LHCN-M2 (cell line): Measurements from ENCODE around the gene ZSCAN31. TPM values are rescaled to one million over a fixed set of nuclear protein-coding genes. Genes with fewer than 3 reads are reported as not detected.
A peak's percentile ranks its signal among the peaks of the same experiment; 100 is the strongest.
"Not testable (repeated sequence)": the region's sequence is repeated elsewhere in the genome, so short reads cannot be mapped to it uniquely, and the experiment has no call there.

Experiments
- DNase-seq: peaks from one replicate; pipeline ENCODE4 v3.0.0-alpha.2; 2012; ENCODE audit warnings: low read depth
- total RNA-seq: library from RNA; depleted of rRNA; stranded (reverse); fragments of >200 nt; gene quantifications from 2 replicates; pipeline ENCODE4 v1.2.3, GENCODE V29; 2014; rRNA removed

The ZSCAN31 gene
- total RNA-seq, 1 experiment from 2014 or later = 8.9 TPM

GRCh38 chr6:28323813-28324424, 12.0 kb downstream of the ZSCAN31 start:
- no peak for DNase-seq

DNA sequence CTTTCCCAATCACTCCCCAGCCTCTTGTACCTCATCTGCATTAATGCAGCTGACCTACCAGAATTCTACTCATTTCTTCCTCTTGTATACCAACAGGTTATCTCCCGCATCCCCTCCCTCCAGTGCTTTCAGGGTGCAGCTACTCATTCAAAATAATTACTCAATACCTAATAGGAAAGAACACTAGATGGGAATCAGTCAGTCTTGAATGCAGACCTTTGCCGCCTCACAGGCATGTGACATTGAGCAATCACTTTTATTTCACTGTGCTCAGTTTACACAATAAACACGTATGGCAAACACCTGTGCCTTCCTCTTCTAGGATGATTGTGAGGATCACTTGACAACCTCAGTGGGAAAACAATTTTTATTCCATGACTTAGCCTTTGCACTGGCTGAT, 13.3 kb downstream of the ZSCAN31 start:
- DNase-seq = no peak

DNA sequence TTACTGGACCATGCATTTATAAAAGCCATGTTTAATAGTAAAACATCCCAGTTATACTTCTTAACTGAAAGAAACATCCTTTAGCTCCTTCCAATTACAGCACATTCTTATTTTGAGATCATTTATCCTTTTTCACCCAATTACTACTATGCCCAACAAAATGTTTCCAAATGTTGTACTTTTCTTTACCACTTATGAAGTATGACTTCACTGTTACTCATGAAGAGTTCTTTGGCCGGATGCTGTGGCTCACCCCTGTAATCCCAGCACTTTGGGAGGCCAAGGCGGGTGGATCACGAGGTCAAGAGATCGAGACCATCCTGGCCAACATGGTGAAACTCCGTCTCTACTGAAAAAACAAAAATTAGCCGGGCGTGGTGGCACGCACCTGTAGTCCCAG, 18.1 kb downstream of the ZSCAN31 start:
- peak; percentile 58 for DNase-seq

GRCh38 chr6:28315628-28316027, 20.3 kb downstream of the ZSCAN31 start:
- no peak for DNase-seq

DNA sequence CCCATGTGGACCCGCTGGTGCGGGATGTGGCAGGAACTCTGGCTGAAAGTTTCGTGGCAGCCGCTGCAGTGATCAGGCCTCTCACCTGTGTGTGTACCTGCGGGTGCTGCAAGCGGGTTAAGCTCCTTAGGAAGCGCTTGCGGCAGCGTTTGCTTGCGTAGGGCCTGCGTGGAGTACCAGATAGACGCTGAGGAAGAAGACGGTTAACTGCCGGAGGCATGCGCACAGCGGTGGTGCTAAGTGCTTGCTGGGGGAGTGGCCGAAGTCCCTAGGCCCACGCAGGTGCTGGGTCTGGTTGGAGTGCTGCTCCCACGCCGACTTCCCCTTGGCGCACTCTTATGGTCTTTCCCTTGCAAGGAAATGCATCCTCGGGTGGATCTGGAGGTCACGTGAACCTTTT, 23.0 kb downstream of the ZSCAN31 start:
- no peak for DNase-seq

DNA sequence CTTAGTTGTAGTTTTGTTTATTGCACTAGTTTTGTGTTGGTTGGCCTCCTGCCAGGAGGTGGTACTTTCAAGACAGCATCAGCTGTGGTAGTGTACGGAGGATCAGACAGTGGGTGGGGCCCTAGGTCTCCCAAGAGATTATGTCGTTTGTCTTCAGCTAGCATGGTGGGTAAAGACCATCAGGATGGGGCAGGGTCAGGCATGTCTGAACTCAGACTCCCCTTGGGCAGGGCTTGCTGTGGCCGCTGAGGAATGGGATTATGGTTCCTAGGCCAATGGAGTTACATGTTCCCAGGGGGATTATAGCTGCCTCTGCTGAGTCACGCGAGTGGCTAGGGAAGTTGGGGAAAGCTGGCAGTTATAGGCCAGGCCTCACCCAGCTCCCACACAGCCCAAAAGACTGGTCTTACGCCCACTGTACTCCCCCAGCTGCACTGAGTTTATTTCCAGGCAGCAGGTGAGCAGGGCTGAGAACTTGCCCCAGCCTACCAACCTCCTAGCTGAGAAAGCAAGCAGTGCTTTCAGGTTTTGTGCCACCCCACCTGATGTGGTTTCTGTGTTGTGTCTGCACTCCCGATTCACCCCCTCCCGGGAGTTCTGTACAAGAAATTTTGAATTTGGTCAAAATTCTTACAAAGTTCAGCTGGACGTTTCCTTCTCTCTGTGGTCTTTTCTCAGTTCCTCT, 24.7 kb downstream of the ZSCAN31 start:
- peak; percentile 27 for DNase-seq

- not testable (repeated sequence) for DNase-seq
Observed at GRCh38 chr6:28306363-28306762, 29.6 kb downstream of the ZSCAN31 start.

DNA sequence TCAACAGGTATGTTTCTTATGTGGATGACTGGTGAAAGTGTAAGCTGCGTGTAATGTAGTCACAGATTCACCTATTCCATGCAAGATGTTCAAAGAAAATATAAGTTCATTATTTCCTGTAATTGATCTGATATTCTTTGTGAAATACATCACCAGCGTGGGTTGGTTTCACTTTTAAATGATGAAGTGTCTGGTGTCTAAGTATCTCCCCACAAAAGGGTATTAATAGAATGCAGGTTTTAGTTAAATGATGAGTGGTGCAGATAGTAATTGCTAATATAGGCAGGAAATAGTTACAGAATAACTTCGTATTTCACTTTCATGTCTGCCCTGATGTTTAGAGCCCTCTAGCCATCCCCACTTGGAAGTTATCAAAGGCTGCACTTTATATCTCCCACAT, 32.4 kb downstream of the ZSCAN31 start:
- DNase-seq = no peak

DNA sequence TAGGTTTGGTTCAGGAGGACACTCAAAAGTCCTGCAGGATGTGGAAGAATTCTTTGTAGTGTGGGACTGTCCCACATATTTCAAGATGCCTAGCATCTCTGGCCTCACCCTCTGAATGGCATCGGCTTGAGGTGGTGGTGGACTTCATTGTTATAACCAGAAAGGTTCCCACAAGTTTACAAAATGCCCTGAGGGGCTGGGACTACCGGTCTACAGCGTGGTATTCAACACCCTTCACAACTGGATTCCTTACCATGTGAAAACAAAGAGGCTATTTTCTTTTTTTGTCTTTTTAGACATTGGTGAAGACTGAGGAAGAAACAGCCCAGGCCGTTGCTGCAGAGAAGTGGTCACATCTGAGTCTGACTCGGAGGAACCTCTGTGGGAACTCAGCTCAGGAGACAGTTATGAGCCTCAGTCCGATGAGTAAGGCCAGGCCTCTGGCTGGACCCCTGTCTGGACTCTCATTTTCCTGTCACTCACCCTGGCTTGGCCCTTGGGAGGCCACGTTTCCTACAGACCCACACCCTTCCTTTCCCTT, 39.4 kb downstream of the ZSCAN31 start:
- DNase-seq = no peak

DNA sequence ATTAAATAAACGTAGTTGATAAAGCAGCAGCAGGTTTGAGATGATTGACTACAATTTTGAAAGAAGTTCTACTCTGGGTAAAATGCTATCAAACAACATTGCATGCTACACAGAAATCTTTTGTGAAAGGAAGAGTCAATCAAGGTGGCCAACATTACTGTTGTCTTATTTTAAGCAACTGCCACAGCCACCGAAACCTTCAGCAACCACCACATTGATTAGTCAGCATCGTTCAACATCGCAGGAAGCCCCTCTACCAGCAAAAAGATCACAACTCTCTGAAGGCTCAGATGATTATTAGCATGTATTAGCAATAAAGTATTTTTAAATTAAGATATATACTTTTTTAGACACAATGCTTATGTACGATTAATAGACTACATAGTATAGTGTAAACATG, 40.6 kb downstream of the ZSCAN31 start:
- no peak for DNase-seq

GRCh38 chr6:28291573-28291972, 44.4 kb downstream of the ZSCAN31 start:
- no peak for DNase-seq

- peak; percentile 30 for DNase-seq
Observed at GRCh38 chr6:28282926-28283325, 53.0 kb downstream of the ZSCAN31 start.

DNA sequence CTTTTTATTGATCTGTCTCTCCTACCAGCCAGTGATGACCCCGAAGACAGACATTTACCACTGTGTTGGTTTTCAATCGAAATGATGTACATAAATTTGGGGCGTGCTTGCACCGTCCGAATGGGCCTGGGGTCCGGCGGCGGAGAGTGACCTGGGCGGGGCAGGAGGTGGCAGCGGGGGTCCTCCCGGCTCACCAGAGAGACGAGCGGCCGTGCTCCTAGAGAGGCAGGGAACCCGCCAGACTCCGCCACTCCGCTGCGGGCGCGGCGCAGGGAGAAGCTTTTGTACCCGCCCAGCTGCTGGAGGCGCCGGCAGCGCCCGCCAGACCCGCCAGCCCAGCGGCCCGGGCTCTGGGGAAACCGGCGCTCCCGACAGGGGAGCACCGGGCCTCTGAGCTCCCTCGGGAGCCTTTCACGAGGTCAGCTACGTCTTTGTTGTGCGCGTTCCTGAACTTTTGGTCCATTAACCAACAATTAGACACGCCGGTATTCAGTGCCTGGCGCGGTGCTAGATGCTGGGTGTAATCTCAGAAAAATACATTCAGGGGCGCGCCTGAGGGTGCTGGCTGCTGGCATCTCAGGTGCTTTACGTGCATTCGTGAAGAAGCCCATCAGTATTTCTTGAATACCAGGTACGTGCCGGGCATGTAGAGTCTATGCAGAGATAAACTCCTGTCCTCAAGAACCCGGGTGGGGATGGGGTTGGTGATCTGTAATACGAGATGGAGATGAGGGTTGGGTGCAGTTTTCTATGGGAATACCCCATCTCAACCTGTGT, 54.5 kb downstream of the ZSCAN31 start, which contains the start of gene PGBD1:
Gene PGBD1, plus strand, starts transcription at position 285 of the 777 bp plus-strand sequence. CDS start 2,242 bp downstream, outside the sequence.
- peak; percentile 73 for DNase-seq

DNA sequence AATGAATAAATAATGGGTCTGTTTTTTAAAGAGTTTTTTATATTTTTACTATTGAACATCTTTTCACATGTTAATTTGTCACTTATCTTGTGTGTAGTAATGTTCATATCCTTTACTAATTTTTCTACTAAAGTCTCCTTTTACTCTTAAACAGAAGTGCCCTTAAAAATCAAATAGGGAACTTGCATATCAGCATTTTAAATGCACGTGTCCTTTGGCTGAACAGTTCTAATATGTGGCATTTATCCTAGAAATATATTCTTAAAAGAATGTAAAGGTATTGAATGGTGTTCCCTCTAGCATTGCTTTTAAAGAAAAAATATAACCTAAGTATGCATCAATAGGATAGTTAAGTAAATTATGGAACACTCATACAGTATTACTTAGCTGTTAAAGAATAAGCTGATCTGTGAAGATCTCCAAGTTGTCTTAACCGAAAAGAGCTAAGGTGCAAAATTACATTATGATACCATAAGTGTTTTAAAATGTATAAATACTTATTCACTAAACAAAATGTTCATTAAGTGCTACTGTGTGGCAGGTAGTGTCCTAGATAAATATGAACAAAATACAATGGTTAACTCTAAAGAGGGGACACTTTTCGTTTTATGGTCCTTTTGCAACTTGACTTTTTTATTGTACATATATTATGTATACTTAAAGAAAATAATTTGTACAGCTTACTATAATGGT, 55.2 kb downstream of the ZSCAN31 start:
- DNase-seq = no peak

DNA sequence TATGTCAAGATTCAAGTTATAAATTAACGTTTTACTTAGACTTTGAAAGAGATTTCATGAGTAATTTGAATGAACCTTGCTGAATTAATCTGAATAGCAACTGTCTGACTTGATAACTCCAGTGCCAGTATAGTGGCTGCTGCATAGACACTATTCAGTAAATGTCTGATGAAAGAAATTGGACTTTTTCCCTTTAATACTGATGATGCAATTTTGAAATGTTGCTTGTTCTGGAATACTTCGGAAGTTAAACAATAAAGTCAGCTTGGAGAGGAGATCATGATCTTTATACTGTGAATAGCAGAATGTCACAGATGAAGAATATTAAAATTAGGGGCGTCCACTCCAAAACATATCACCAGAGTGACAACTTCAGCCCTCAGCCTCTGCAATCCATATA, 58.2 kb downstream of the ZSCAN31 start:
- DNase-seq = no peak

- no peak for DNase-seq
Observed at GRCh38 chr6:28274888-28275287, 61.1 kb downstream of the ZSCAN31 start.

Other genes starting within 250 kb of the ZSCAN31 start
- 1.0 and 2.2 TPM in 2 replicates for gene ZSCAN16, start 211.5 kb downstream of the ZSCAN31 start, total RNA-seq
- gene ZKSCAN8, start 194.3 kb downstream of the ZSCAN31 start, total RNA-seq = 12.6 and 15.0 TPM in 2 replicates
- 10.3 and 15.5 TPM in 2 replicates for gene ZSCAN9, start 110.9 kb downstream of the ZSCAN31 start, total RNA-seq
- gene ZKSCAN4, start 83.9 kb downstream of the ZSCAN31 start, total RNA-seq = 4.1 and 4.4 TPM in 2 replicates
- gene NKAPL, start 76.9 kb downstream of the ZSCAN31 start, total RNA-seq = not detected in 2 replicates
- 11.3 and 12.7 TPM in 2 replicates for gene ZSCAN26, start 69.0 kb downstream of the ZSCAN31 start, total RNA-seq
- gene PGBD1, start 54.6 kb downstream of the ZSCAN31 start, total RNA-seq = 11.9 and 12.0 TPM in 2 replicates
- 4.1 and 4.9 TPM in 2 replicates for gene ZKSCAN3, start 13.8 kb upstream of the ZSCAN31 start, total RNA-seq
- 3.6 and 4.7 TPM in 2 replicates for gene ZSCAN12, start 63.6 kb upstream of the ZSCAN31 start, total RNA-seq
- 1.9 and 2.1 TPM in 2 replicates for gene ZSCAN23, start 107.3 kb upstream of the ZSCAN31 start, total RNA-seq
- not detected in 2 replicates for gene GPX6, start 179.6 kb upstream of the ZSCAN31 start, total RNA-seq
- not detected in 2 replicates for gene GPX5, start 189.7 kb upstream of the ZSCAN31 start, total RNA-seq